ENCODE data around the gene CIC.
"Not testable (repeated sequence)": the region's sequence is repeated elsewhere in the genome, so short reads cannot be mapped to it uniquely, and the experiment has no call there.

CIC gene

DNA sequence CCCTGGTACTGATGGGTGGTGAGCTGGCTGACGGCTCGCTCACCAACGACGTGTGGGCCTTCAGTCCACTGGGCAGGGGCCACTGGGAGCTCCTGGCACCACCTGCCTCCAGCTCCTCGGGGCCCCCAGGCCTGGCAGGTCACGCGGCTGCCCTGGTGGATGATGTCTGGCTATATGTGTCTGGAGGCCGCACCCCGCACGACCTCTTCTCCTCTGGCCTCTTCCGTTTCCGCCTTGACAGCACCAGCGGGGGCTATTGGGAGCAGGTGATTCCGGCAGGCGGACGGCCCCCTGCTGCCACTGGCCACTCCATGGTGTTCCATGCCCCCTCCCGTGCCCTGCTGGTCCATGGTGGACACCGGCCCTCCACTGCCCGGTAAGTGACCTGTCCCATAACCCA lies 66.9 kb downstream of the CIC start:
- no peak for DNase-seq

DNA sequence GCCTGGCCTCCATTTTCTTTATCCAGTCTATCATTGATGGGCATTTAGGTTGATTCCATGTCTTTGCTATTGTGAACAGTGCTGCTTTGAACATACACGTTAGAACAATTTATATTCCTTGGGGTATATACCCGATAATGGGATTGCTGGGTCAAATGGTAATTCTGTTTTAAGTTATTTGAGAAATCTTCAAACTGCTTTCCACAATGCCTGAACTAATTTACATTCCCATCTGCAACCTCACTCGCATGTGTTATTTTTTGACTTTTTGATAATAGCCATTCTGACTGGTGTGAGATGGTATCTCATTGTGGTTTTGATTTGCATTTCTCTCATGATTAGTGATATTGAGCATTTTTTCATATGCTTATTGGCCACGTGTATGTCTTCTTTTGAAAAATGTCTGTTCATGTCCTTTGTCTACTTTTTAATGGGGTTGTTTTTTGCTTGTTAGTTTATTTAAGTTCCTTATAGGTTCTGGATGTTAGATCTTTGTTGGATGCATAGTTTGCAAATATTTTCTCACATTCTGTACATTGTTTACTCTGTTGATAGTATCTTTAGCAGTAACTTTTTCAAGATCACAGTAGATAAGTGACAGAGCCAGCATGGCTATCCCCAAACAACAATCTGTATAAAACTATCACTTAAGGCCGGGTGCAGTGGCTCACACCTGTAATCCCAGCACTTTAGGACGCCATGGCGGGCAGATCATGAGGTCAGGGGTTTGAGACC lies 70.2 kb downstream of the CIC start:
- DNase-seq = not testable (repeated sequence)

DNA sequence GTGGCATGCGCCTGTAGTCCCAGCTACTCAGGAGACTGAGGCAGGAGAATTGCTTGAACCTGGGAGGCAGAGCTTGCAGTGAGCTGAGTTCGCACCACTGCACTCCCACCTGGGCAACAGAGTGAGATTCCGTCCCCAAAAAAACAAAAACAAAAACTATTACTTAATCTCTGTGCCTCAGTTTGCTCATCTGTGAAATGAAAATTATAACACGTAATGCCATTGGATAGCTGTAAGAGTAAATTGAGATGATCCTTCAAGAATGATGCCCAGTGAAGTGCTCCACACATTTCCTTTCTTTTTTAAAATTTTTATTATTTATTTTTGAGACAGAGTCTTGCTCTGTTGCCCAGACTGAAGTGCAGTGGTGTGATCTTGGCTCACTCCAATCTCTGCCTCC lies 70.9 kb downstream of the CIC start:
- DNase-seq = not testable (repeated sequence)

DNA sequence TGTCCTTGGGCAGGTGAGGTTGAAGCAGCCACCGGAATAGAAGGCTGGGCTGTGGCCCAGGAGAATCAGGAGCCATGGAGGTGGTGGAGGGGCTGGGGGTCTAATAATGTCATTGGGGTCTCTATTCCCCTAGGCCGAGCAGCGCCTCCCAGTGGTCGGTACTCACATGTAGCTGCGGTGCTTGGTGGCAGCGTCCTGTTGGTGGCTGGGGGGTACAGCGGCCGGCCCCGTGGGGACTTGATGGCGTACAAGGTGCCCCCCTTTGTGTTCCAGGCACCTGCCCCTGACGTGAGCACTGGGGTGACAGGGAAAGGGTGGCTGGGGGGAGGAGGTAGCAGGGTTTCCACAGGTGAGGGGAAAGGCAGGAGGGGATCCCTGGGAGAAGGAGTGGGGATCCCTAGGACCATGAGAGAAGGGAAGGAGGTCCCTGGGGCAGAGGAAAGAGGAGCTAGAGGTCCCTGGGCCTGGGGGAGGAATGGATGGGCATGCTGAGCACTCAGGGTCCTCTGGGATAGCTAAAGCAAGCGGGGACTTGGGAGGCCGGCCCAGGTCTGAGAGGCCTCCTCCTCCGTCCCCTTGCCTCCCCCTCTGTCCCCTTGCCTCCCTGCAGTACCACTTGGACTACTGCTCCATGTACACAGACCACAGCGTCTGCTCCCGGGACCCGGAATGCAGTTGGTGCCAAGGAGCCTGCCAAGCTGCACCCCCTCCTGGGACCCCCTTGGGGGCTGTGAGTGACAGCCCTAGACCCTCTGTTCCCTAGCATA lies 74.5 kb downstream of the CIC start:
- no peak for DNase-seq

DNA sequence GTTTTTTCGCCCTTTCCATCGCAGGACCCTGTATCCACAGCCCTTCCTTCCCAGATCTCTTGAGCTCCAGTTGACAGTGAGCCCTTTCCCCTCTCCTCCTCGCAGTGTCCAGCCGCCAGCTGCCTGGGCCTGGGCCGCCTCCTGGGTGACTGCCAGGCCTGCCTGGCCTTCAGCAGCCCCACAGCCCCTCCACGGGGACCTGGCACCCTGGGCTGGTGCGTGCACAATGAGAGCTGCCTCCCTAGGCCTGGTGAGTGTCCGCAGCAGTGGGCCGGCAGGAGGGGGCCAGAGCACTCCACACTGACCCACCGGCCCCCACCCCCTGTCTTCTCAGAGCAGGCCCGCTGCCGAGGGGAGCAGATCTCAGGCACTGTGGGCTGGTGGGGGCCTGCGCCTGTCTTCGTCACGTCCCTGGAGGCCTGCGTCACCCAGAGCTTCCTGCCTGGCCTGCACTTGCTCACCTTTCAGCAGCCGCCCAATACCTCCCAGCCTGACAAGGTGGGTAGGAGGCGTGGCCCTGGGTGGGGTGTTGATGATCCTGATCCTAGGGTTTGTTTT lies 75.4 kb downstream of the CIC start:
- no peak for DNase-seq
